ENCODE results near the gene ART5.
"Not testable (repeated sequence)": the region's sequence is repeated elsewhere in the genome, so short reads cannot be mapped to it uniquely, and the experiment has no call there.

Gene ART5

GRCh38 chr11:3658252-3658651 is 16.5 kb upstream of the ART5 start:
- DNase-seq (ENCODE audit: low spot score), result no peak

GRCh38 chr11:3657331-3657730 is 15.5 kb upstream of the ART5 start:
- DNase-seq (ENCODE audit: low spot score), result not testable (repeated sequence)

GRCh38 chr11:3655547-3655946 is 13.8 kb upstream of the ART5 start:
- DNase-seq (ENCODE audit: low spot score), result no peak

GRCh38 chr11:3652514-3652913 is 10.7 kb upstream of the ART5 start:
- DNase-seq (ENCODE audit: low spot score), result not testable (repeated sequence)

GRCh38 chr11:3649374-3649773 is 7.6 kb upstream of the ART5 start:
- DNase-seq (ENCODE audit: low spot score), result not testable (repeated sequence)

- not testable (repeated sequence) for DNase-seq (ENCODE audit: low spot score)
These were observed 7.1 kb upstream of the ART5 start for GRCh38 chr11:3648843-3649242.

- no peak for DNase-seq (ENCODE audit: low spot score)
These were observed 3.8 kb upstream of the ART5 start for GRCh38 chr11:3645552-3645951.

GRCh38 chr11:3644817-3645235 is 3.0 kb upstream of the ART5 start, which contains the start of gene ART1:
ART1 (plus strand) TSS chr11:3645128; CDS start chr11:3659214, 14,086 bp downstream.
- no peak for DNase-seq (ENCODE audit: low spot score)

- not testable (repeated sequence) for DNase-seq (ENCODE audit: low spot score)
These were observed 1.3 kb upstream of the ART5 start for GRCh38 chr11:3643102-3643546.

GRCh38 chr11:3642071-3642951 is 519 bp upstream of the ART5 start:
- no peak for DNase-seq (ENCODE audit: low spot score)

GRCh38 chr11:3641191-3641590 is 601 bp downstream of the ART5 start:
- DNase-seq (ENCODE audit: low spot score), result no peak

- DNase-seq (ENCODE audit: low spot score), result no peak
These were observed 2.0 kb downstream of the ART5 start for GRCh38 chr11:3639841-3640240.

- no peak for DNase-seq (ENCODE audit: low spot score)
These were observed 3.3 kb downstream of the ART5 start for GRCh38 chr11:3638513-3638912.

- no peak for DNase-seq (ENCODE audit: low spot score)
These were observed 4.6 kb downstream of the ART5 start for GRCh38 chr11:3637201-3637600.

GRCh38 chr11:3635641-3636375 is 6.0 kb downstream of the ART5 start:
- DNase-seq (ENCODE audit: low spot score), result no peak

GRCh38 chr11:3632070-3632660 is 9.6 kb downstream of the ART5 start:
- no peak for DNase-seq (ENCODE audit: low spot score)

- DNase-seq (ENCODE audit: low spot score), result no peak
These were observed 10.5 kb downstream of the ART5 start for GRCh38 chr11:3631331-3631730.

GRCh38 chr11:3627291-3627690 is 14.5 kb downstream of the ART5 start:
- DNase-seq (ENCODE audit: low spot score), result no peak

GRCh38 chr11:3626250-3626960 is 15.4 kb downstream of the ART5 start:
- no peak for DNase-seq (ENCODE audit: low spot score)

GRCh38 chr11:3623767-3624458 is 17.9 kb downstream of the ART5 start:
- DNase-seq (ENCODE audit: low spot score), result no peak

GRCh38 chr11:3623121-3623520 is 18.7 kb downstream of the ART5 start:
- DNase-seq (ENCODE audit: low spot score), result no peak

All from putamen (tissue), 1 donor.